GM21423 (cell line): ENCODE measurements around the gene NCS1.

Experiments
- ATAC-seq: cut with Tn5 transposase; IDR thresholded peaks from one replicate; pipeline ENCODE4 v1.9.1; 2021; ENCODE audit warnings: mild to moderate bottlenecking, moderate library complexity; ENCODE audit not compliant: unreplicated experiment

The NCS1 gene

GRCh38 chr9:130147198-130147597, 25.0 kb upstream of the NCS1 start:
- no peak for ATAC-seq

- no peak for ATAC-seq
Measured at GRCh38 chr9:130147910-130148309, 24.3 kb upstream of the NCS1 start.

DNA sequence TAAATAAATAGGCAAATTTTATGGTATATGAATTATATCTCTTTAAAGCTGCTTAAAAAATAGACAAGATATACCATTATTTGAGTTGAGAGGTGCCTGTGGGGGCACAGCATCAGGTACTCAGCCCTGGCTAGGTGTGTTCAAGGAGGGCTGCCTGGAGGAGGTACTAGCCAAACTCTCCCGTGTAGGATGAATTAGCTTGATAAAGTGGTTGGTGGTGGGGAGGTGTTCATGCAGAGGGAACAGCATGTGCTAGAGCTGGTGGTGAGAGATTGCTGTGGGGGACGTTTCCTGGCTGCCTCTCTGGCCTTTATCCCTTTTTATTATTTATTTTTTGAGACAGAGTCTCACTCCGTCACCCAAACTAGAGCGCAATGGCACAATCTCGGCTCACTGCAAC, 23.2 kb upstream of the NCS1 start:
- no peak for ATAC-seq

DNA sequence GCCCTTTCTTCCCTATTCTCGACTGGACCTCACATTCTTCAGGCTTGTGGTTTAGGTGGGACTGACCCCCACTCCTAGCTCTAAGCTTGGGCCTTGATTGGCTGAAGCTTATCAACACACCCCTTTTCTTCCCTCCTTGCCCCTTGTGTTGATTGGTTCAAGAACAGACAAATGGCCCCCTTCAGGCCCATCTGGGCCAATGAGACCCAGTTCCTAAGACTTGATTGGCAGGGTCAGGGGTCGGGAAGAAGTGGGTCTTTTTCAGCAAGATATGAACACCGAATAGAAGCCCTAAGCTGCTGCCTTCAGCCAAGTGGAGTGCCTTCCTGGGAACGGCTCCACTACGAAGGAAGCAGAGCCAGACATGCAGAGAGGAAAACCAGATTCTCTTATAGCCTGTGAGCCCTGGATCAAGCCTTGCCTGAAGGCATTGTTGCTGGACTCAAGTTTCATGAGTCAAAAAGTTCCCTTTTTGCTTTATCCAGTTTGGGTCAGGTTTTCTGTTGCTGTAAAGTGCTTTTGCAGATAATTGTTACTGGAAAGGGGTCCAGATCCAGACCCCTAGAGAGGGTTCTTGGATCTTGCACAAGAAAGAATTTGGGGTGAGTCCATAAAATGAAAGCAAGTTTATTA, 22.4 kb upstream of the NCS1 start:
- no peak for ATAC-seq

DNA sequence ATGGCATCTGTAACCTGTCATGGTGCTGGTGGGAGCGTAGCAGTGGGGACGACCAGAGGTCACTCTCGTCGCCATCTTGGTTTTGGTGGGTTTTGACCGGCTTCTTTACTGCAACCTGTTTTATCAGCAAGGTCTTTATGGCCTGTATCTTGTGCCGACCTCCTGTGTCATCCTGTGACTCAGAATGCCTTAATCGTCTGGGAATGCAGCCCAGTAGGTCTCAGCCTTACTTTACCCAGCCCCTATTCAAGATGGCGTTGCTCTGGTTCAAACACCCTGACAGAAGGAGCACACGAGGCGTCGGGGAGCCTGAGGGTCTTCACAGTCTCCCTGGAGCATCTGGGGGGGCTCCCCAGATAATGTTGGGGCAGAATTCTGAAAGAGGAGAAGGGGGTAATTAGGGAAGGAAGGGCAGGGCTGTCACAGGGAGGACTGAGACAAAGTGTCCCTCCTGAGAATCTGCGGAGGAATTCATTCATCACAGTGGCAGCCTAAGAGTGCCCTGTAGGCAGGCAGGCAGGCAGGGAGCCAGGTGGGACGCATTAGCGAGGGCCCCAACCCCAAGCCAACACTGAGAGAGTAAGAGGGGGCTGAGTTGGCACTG, 21.3 kb upstream of the NCS1 start:
- no peak for ATAC-seq

GRCh38 chr9:130154816-130155215, 17.4 kb upstream of the NCS1 start:
- no peak for ATAC-seq

GRCh38 chr9:130155647-130156046, 16.6 kb upstream of the NCS1 start:
- ATAC-seq = no peak

DNA sequence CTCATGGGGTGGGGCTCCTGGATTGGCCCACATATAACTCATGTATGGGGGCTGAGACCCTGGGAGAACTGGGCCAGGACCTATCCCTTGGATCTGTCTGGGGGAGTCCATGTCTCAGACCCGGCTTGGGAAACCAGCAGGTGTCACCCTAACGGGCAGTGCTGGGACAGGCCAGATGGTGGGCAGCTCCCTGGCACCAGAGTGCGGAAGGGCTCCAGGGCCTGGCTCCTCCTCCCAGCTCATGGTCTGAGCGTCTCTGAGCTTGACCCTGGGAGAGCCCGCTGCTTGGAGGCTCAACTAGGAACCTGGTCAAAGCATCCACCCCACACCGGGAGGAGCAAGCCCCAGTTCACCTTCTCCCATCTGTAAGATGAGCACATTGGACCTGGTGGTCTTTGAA, 15.5 kb upstream of the NCS1 start:
- no peak for ATAC-seq

DNA sequence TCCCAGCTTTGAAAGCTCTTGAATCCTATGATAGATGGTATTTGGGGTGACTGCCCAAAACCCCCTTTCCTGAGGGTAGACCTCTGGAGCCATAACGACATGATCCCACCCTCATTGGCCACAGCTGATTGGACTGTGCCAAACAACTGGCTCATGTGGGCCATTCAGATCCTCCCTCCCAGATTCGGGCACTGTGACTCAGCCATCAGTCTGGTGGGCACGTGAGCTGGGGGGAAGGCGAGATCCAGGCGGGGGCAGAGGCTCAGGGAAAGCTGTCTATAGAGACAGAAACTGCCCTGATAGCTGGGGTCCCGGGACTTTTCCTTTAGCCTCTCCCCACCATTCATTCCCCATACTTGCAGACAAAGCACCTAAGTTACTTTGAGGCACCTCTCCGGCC, 15.1 kb upstream of the NCS1 start:
- no peak for ATAC-seq

GRCh38 chr9:130158001-130158400, 14.2 kb upstream of the NCS1 start:
- ATAC-seq = no peak

DNA sequence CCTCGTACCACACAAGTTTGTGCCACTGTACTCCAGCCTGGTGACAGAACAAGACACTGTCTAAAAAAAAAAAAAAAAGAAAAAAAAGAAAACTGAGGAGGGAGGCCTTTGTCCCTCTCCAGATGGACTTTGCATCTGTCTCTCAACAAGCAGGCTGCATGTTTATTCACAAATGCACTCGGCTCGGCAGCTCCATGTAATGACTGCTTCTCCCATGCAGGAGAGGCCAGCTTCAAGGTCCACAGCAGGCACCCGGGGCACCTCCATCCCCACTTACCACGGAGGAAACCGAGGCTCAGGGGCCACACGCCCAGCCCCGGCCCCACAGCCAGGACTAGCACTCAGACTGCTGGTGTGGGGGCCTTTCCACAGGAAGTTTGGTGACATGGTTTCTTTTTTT, 13.1 kb upstream of the NCS1 start:
- ATAC-seq = no peak

GRCh38 chr9:130159915-130160670, 12.1 kb upstream of the NCS1 start:
- ATAC-seq = no peak

GRCh38 chr9:130160862-130161470, 11.2 kb upstream of the NCS1 start:
- no peak for ATAC-seq

GRCh38 chr9:130165579-130165978, 6.6 kb upstream of the NCS1 start:
- no peak for ATAC-seq

DNA sequence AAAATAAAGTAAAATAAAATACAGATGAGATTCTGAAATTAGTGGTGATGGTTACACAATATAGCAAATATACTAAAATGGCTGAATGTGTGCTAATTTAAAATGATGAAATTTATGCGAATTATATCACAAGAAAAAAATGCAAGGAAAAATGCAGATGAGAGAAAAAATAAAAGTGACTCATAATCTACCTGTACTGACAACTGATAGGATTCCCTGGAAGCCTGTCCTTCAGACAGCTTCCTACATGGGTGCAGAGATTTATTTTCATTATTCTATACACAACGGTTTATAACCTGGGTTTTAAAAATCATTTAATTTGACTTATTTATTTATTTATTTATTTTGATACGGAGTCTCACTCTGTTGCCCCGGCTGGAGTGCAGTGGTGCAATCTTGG, 5.8 kb upstream of the NCS1 start:
- no peak for ATAC-seq

GRCh38 chr9:130167927-130168326, 4.3 kb upstream of the NCS1 start:
- ATAC-seq = no peak

GRCh38 chr9:130171226-130172148, 717 bp upstream of the NCS1 start:
- ATAC-seq = no peak

GRCh38 chr9:130172858-130173665, 858 bp downstream of the NCS1 start:
- ATAC-seq = no peak

DNA sequence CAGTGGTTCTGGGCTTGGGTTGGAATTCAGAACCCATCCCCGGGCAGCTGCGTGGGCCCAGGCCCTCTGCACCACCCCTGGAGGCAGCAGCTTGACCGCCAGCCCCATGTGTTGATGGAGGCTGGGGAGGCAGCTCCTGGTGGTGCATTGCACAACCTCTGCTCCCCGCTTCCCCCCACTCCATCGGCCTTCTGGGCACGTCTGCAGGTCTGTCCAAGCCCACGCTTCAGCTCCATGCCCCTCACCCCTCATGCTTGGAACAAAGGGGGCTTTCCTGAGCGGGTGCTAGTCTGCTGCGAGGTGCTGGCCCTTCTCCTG, 1.4 kb downstream of the NCS1 start:
- no peak for ATAC-seq

GRCh38 chr9:130174025-130174424, 1.8 kb downstream of the NCS1 start:
- ATAC-seq = no peak
